PFSK-1 (cell line): ENCODE data around the gene RNF214.

ENCODE experiments used
- FOXP2 ChIP-seq: optimal IDR thresholded peaks from 2 replicates; pipeline ENCODE3; 2011; ENCODE audit warnings: borderline replicate concordance, control low read depth, inconsistent platforms; ENCODE audit not compliant: insufficient read depth; ENCODE audit errors: extremely low read length, extremely low read depth
- POLR2AphosphoS5 ChIP-seq: IDR thresholded peaks from 2 replicates; pipeline ENCODE4 v1.6.1; 2012; ENCODE audit warnings: low read depth, mild to moderate bottlenecking, control low read depth, low read length, moderate library complexity
- REST ChIP-seq, 2 experiments: IDR thresholded peaks; 2 replicates each; pipeline versions ENCODE4 v1.6.1 to v1.8.0; 2011 to 2012; ENCODE audit warnings: low read depth in 2 of 2, low read length in 2 of 2, control low read depth in 1 of 2, inconsistent platforms in 1 of 2, mild to moderate bottlenecking in 1 of 2, moderate library complexity in 1 of 2; ENCODE audit not compliant: insufficient read depth in 1 of 2
- SIN3A ChIP-seq: IDR thresholded peaks from 2 replicates; pipeline ENCODE4 v1.6.1; 2012; ENCODE audit warnings: mild to moderate bottlenecking, low read length, moderate library complexity, borderline replicate concordance; ENCODE audit not compliant: insufficient read depth
- TAF1 ChIP-seq: IDR thresholded peaks from 2 replicates; pipeline ENCODE4 v1.6.1; 2012; ENCODE audit warnings: low read length, control low read depth, borderline replicate concordance; ENCODE audit not compliant: insufficient read depth

Gene RNF214

GRCh38 chr11:117199916-117200812 lies 32.3 kb upstream of the RNF214 start:
- TF ChIP-seq FOXP2 (no peak), REST (IDR thresholded peaks at IDR 0.05; ENCODE audit: insufficient read depth in 1 of 2, low read depth in 2 of 2, low read length in 2 of 2) (no peak), POLR2AphosphoS5 (no peak), SIN3A (no peak), TAF1 (no peak)

- TF ChIP-seq REST (IDR thresholded peaks at IDR 0.05; ENCODE audit: insufficient read depth in 1 of 2, low read depth in 2 of 2, low read length in 2 of 2) (no peak), SIN3A (no peak), TAF1 (no peak), FOXP2 (no peak), POLR2AphosphoS5 (no peak)
These were observed 31.4 kb upstream of the RNF214 start for GRCh38 chr11:117200813-117201657.

GRCh38 chr11:117201658-117202305 lies 30.7 kb upstream of the RNF214 start:
- no peak for TF ChIP-seq REST (IDR thresholded peaks at IDR 0.05; ENCODE audit: insufficient read depth in 1 of 2, low read depth in 2 of 2, low read length in 2 of 2)
- no peak for TF ChIP-seq SIN3A
- no peak for TF ChIP-seq FOXP2
- TF ChIP-seq TAF1, result no peak
- TF ChIP-seq POLR2AphosphoS5, result no peak

GRCh38 chr11:117202386-117203068 lies 29.9 kb upstream of the RNF214 start:
- TF ChIP-seq FOXP2 (no peak), SIN3A (no peak), TAF1 (no peak), POLR2AphosphoS5 (no peak), REST (IDR thresholded peaks at IDR 0.05; ENCODE audit: insufficient read depth in 1 of 2, low read depth in 2 of 2, low read length in 2 of 2) (no peak)
